IMR-90 (cell line): ENCODE data around the gene PYGO2. TPM values are rescaled to one million over a fixed set of nuclear protein-coding genes. Genes with fewer than 3 reads are reported as not detected.

Experiments
- ATAC-seq: fragments of 200-7000 bp; cut with Tn5 transposase; 2 replicates; pipeline ENCODE4 v1.9.1; 2020; ENCODE audit warnings: low read depth, mild to moderate bottlenecking, moderate library complexity
- BruUV-seq: library from RNA; stranded (reverse); fragments of 400-500 nt; replicated peaks from 2 replicates; lab custom pipeline; 2021; lab: Mats Ljungman, UMichigan
- CTCF ChIA-PET: fragments of 300-600 bp; formaldehyde crosslinking; extraction: SDS; loops from one replicate; lab custom pipeline; 2021; ENCODE audit warnings: antibody characterized with exemption; lab: Yijun Ruan, JAX
- POLR2A ChIA-PET: fragments of 300-600 bp; sonication (Branson Sonifier 250); formaldehyde crosslinking; loops from one replicate; lab custom pipeline; 2022; ENCODE audit warnings: antibody characterized with exemption; ENCODE audit not compliant: unreplicated experiment; lab: Charles Lee
- DNase-seq: peaks from one replicate; pipeline ENCODE4 v3.0.0; 2013
- H2AFZ ChIP-seq: replicated peaks from 2 replicates; pipeline ENCODE3; 2013; ENCODE audit warnings: low read length, mild to moderate bottlenecking; ENCODE audit not compliant: poor library complexity
- H2AK5ac ChIP-seq: 2 replicates; pipeline ENCODE4 v1.6.1; 2013; ENCODE audit warnings: low read depth, low read length, inconsistent platforms
- H2AK9ac ChIP-seq: replicated peaks from 2 replicates; pipeline ENCODE3; 2013; ENCODE audit warnings: mild to moderate bottlenecking, low read depth, low read length, moderate library complexity; ENCODE audit not compliant: poor library complexity
- H2BK120ac ChIP-seq: 2 replicates; pipeline ENCODE4 v1.6.1; 2013; ENCODE audit warnings: low read depth, low read length, inconsistent platforms
- H2BK15ac ChIP-seq: 3 replicates; pipeline ENCODE4 v1.6.1; 2013; ENCODE audit warnings: low read depth, low read length, inconsistent platforms
- H2BK20ac ChIP-seq: 2 replicates; pipeline ENCODE4 v1.6.1; 2013; ENCODE audit warnings: low read depth, mild to moderate bottlenecking, inconsistent platforms, low read length, moderate library complexity
- H2BK5ac ChIP-seq: 2 replicates; pipeline ENCODE4 v1.6.1; 2013; ENCODE audit warnings: mild to moderate bottlenecking, low read depth, low read length, inconsistent platforms; ENCODE audit not compliant: poor library complexity, severe bottlenecking
- H3K14ac ChIP-seq: replicated peaks from 2 replicates; pipeline ENCODE4 v1.6.1; 2013; ENCODE audit warnings: low read depth, low read length, inconsistent platforms
- H3K18ac ChIP-seq: 2 replicates; pipeline ENCODE4 v1.6.1; 2013; ENCODE audit warnings: low read depth, low read length, control low read depth
- H3K23ac ChIP-seq: 2 replicates; pipeline ENCODE4 v1.6.1; 2013; ENCODE audit warnings: low read depth, low read length, inconsistent platforms
- H3K27ac ChIP-seq: 2 replicates; pipeline ENCODE4 v1.5.1; 2013; ENCODE audit warnings: mild to moderate bottlenecking, control low read depth, low read length; ENCODE audit not compliant: insufficient read depth
- H3K27me3 ChIP-seq: 2 replicates; pipeline ENCODE4 v1.6.1; 2013; ENCODE audit warnings: low read length; ENCODE audit not compliant: control insufficient read depth, insufficient read depth
- H3K36me3 ChIP-seq: 2 replicates; pipeline ENCODE4 v1.6.1; 2013; ENCODE audit warnings: low read length, mixed read lengths; ENCODE audit not compliant: control insufficient read depth, insufficient read depth
- H3K4ac ChIP-seq: 2 replicates; pipeline ENCODE4 v1.6.1; 2013; ENCODE audit warnings: low read depth, low read length, inconsistent platforms
- H3K4me1 ChIP-seq: 2 replicates; pipeline ENCODE4 v1.6.1; 2013; ENCODE audit warnings: low read length, mixed read lengths; ENCODE audit not compliant: control insufficient read depth, insufficient read depth
- H3K4me2 ChIP-seq: 2 replicates; pipeline ENCODE4 v1.6.1; 2013; ENCODE audit warnings: low read depth, mild to moderate bottlenecking, control low read depth, low read length, moderate library complexity
- H3K4me3 ChIP-seq: 2 replicates; pipeline ENCODE4 v1.5.1; 2013; ENCODE audit warnings: low read depth, mild to moderate bottlenecking, control low read depth, low read length, moderate library complexity; ENCODE audit not compliant: insufficient read depth
- H3K56ac ChIP-seq: 2 replicates; pipeline ENCODE4 v1.6.1; 2013; ENCODE audit warnings: low read length, inconsistent platforms; ENCODE audit not compliant: insufficient read depth; ENCODE audit errors: extremely low read depth
- H3K79me1 ChIP-seq, 2 experiments: 2 replicates each; pipeline ENCODE4 v1.6.1; 2013; ENCODE audit warnings: low read length in 2 of 2, inconsistent platforms in 1 of 2, low read depth in 1 of 2
- H3K9ac ChIP-seq: 2 replicates; pipeline ENCODE4 v1.6.1; 2013; ENCODE audit warnings: low read depth, low read length, control low read depth
- H3K9me1 ChIP-seq: 2 replicates; pipeline ENCODE4 v1.6.1; 2013; ENCODE audit warnings: low read length, inconsistent platforms; ENCODE audit not compliant: insufficient read depth
- H3K9me3 ChIP-seq: 2 replicates; pipeline ENCODE4 v1.6.1; 2013; ENCODE audit warnings: low read length; ENCODE audit not compliant: control insufficient read depth, insufficient read depth
- H4K20me1 ChIP-seq: 2 replicates; pipeline ENCODE4 v1.6.1; 2013; ENCODE audit warnings: low read length, inconsistent platforms; ENCODE audit not compliant: insufficient read depth
- H4K5ac ChIP-seq: 2 replicates; pipeline ENCODE4 v1.6.1; 2013; ENCODE audit warnings: mild to moderate bottlenecking, low read depth, low read length, control low read depth
- H4K8ac ChIP-seq, 2 experiments: 2 replicates each; pipeline ENCODE4 v1.6.1; 2013; ENCODE audit warnings: low read depth in 2 of 2, low read length in 2 of 2, control low read depth in 1 of 2, inconsistent platforms in 1 of 2
- H4K91ac ChIP-seq: 2 replicates; pipeline ENCODE4 v1.6.1; 2013; ENCODE audit warnings: low read depth, low read length, inconsistent platforms; ENCODE audit not compliant: insufficient read depth
- BHLHE40 ChIP-seq: fragments of 150-350 bp; IDR thresholded peaks from 2 replicates; pipeline ENCODE4 v1.6.1; 2016; ENCODE audit warnings: mild to moderate bottlenecking, low read depth, low read length
- CEBPB ChIP-seq: IDR thresholded peaks from 2 replicates; pipeline ENCODE4 v1.6.1; 2012; ENCODE audit warnings: low read depth, low read length, improper control_type of control experiment
- CHD1 ChIP-seq: IDR thresholded peaks from 2 replicates; pipeline ENCODE4 v1.6.1; 2012; ENCODE audit warnings: low read depth, low read length, improper control_type of control experiment
- FOS ChIP-seq: fragments of 150-350 bp; IDR thresholded peaks from 2 replicates; pipeline ENCODE4 v1.6.1; 2016; ENCODE audit warnings: low read depth, low read length
- MAFK ChIP-seq: IDR thresholded peaks from 2 replicates; pipeline ENCODE4 v1.6.1; 2012; ENCODE audit warnings: low read depth, low read length, improper control_type of control experiment
- MAZ ChIP-seq: IDR thresholded peaks from 2 replicates; pipeline ENCODE4 v1.6.1; 2012; ENCODE audit warnings: low read depth, mild to moderate bottlenecking, low read length, improper control_type of control experiment, moderate library complexity, borderline replicate concordance
- MXI1 ChIP-seq: IDR thresholded peaks from 2 replicates; pipeline ENCODE4 v1.6.1; 2012; ENCODE audit warnings: low read depth, mild to moderate bottlenecking, low read length, moderate library complexity, borderline replicate concordance
- POLR2A ChIP-seq: IDR thresholded peaks from 2 replicates; pipeline ENCODE4 v1.6.1; 2012; ENCODE audit warnings: mild to moderate bottlenecking, low read depth, low read length
- RAD21 ChIP-seq: IDR thresholded peaks from 2 replicates; pipeline ENCODE4 v1.6.1; 2012; ENCODE audit warnings: low read length, improper control_type of control experiment
- RCOR1 ChIP-seq: IDR thresholded peaks from 2 replicates; pipeline ENCODE4 v1.6.1; 2012; ENCODE audit warnings: mild to moderate bottlenecking, low read length, improper control_type of control experiment; ENCODE audit not compliant: insufficient replicate concordance
- SMC3 ChIP-seq: fragments of 150-350 bp; IDR thresholded peaks from 2 replicates; pipeline ENCODE4 v1.6.1; 2016; ENCODE audit warnings: low read depth, mild to moderate bottlenecking, antibody characterized with exemption, low read length, moderate library complexity
- WGBS, 2 experiments: methylation state at CpG; one replicate each; pipeline versions ENCODE4 v1.1.5 to v1.1.7; 2013; ENCODE audit warnings: missing lambda C conversion rate in 2 of 2; ENCODE audit not compliant: insufficient read length in 1 of 2; ENCODE audit errors: extremely low coverage in 2 of 2; 5-methylcytosine and 5-hydroxymethylcytosine counted together
- dilution Hi-C: fragments of 300-500 bp; cut with HindIII; formaldehyde crosslinking; loops from one replicate; pipeline ENCODE4 v1.14.3; 2018; ENCODE audit warnings: low sequenced_read_pairs; ENCODE audit not compliant: unreplicated experiment
- in situ Hi-C: fragments of 300-500 bp; cut with MboI; formaldehyde crosslinking; loops from 3 replicates; pipeline ENCODE4 v1.14.3; 2019; ENCODE audit warnings: low sequenced_read_pairs, inconsistent platforms, mixed read lengths
- intact Hi-C: fragments of 100-400 bp; cut with micrococcal nuclease; formaldehyde crosslinking; loops from 2 replicates; pipeline ENCODE4 v1.10.0; 2022
- polyA plus RNA-seq, 3 experiments: library from polyadenylated mRNA; depleted of rRNA; stranded (reverse); fragments of >200 nt; gene quantifications; 2 replicates each; pipeline ENCODE4 v1.2.3, GENCODE V29; 2012; ENCODE audit warnings: low replicate concordance in 1 of 3
- total RNA-seq: library from RNA; depleted of rRNA; stranded (reverse); fragments of >200 nt; gene quantifications from 2 replicates; pipeline ENCODE4 v1.2.3, GENCODE V29; 2012
- TF ChIP-seq, protein P1 (sequence below): fragments of 150-350 bp; IDR thresholded peaks from 2 replicates; pipeline ENCODE4 v1.6.1; 2016; ENCODE audit warnings: low read depth, mild to moderate bottlenecking, low read length, moderate library complexity, borderline replicate concordance
- TF ChIP-seq, protein P2 (sequence below): conservative IDR thresholded peaks from 2 replicates; pipeline ENCODE4 v1.5.1; 2012; ENCODE audit warnings: mild to moderate bottlenecking, low read depth, low read length, improper control_type of control experiment
- TF ChIP-seq, protein P3 (sequence below): fragments of 150-350 bp; IDR thresholded peaks from 2 replicates; pipeline ENCODE4 v1.6.1; 2017; ENCODE audit warnings: mild to moderate bottlenecking, antibody characterized with exemption, low read length, low read depth

PYGO2 gene
- total and polyA plus RNA-seq, 2 of the 4 experiments (the other 2 are of a cell fraction): 5.4 to 14.8 TPM

DNA sequence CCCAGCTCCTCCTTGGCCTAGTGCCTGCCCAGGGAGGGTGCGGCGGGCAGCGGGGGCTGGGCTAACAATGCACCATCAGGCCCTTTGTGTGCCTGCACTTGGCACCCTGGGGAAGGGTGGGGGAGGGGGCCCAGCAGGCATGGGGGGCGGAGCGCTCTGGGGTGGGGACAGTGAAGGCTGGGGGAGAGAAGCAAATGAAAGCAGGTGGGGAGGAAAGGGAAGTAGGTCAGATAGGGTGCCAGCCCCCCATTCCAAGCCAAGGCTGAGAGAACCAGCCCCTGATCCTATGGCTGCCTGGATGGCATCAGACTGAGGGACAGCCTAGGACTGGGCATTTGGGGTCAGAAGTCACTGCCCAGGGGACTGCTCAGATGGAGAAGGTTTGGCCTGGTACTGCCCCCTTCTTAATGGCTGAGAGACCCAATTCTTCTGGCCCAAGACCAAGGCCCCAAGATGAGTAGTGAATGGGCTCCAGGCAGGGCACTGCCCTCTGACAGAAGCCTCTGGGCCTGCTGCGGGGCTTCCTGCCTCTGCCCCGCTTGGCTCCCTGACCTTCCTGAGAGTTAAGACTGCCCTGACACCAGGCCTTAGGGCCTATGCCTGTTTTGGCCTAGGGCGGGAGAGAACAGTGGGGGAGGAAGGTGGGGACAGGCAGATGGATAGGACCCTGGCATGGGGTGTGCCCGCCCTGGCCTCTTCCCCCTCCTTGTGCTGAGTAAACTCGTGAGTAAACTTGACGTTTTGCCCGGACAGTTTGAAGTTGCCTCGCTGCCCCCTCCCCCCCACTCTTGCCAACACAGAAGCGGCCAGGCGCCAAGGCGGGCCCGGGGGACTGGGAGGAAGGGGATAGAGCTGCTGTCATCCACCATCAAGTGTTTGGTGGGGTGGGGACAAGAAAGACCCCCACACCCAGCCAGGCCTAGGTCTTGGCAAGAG, 43.8 kb upstream of the PYGO2 start:
- Histone ChIP-seq H3K27me3 (no peaks in the 10 kb centered on the region), H2BK15ac (no peak overlapping the region), H3K14ac (no peak overlapping the region), H3K18ac (no peak overlapping the region), H2AK5ac (peak overlapping the region; percentile 99), H3K4me3 (no peak overlapping the region), H3K9ac (no peak overlapping the region), H3K4me1 (peaks cover 13% of the 10 kb centered on the region), H3K4ac (peak overlapping the region; percentile 99; the same call in 1 of the 2 replicates), H3K4me2 (no peak overlapping the region), H3K9me1 (peaks cover 12% of the 10 kb centered on the region), H3K27ac (no peak overlapping the region), H3K23ac (no peak overlapping the region; the same call in 1 of the 2 replicates), H3K36me3 (peaks cover 2% of the 10 kb centered on the region), H3K9me3 (no peaks in the 10 kb centered on the region), H2AFZ (peak overlapping the region; percentile 7), H4K8ac (peak overlapping the region in 1 of 2 experiments; percentile 92; a peak in 1 of 4 replicates), H2BK5ac (peak overlapping the region; percentile 12), H2AK9ac (peak overlapping the region; percentile 99), H4K5ac (no peak overlapping the region), H3K56ac (no peak overlapping the region), H4K20me1 (peaks cover 4% of the 10 kb centered on the region; the same call in 1 of the 2 replicates), H2BK20ac (no peak overlapping the region), H2BK120ac (no peak overlapping the region), H4K91ac (peak overlapping the region; percentile 98; the same call in 1 of the 2 replicates), H3K79me1 (peaks cover 14 to 67% of the 10 kb centered on the region in 2 experiments)
- ATAC-seq (no peak), DNase-seq (no peak)
- intact Hi-C loops: no loop called here
- in situ Hi-C loops: no loop called here
- POLR2A ChIA-PET: no interaction called here
- dilution Hi-C loops: no loop called here
- no TSS peak for BruUV-seq
- CTCF ChIA-PET: no interaction called here
- 100% methylated on average over 1 of the region's 17 CpGs; no CpG with 5 or more reads in 1 of the 2 experiments for WGBS, 2 experiments
- TF ChIP-seq MXI1: no peak
- no peak for TF ChIP-seq SMC3
- TF ChIP-seq POLR2A: no peak
- TF ChIP-seq BHLHE40: no peak
- TF ChIP-seq CEBPB: no peak
- TF ChIP-seq, protein P1, sequence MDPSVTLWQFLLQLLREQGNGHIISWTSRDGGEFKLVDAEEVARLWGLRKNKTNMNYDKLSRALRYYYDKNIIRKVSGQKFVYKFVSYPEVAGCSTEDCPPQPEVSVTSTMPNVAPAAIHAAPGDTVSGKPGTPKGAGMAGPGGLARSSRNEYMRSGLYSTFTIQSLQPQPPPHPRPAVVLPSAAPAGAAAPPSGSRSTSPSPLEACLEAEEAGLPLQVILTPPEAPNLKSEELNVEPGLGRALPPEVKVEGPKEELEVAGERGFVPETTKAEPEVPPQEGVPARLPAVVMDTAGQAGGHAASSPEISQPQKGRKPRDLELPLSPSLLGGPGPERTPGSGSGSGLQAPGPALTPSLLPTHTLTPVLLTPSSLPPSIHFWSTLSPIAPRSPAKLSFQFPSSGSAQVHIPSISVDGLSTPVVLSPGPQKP: no peak
- TF ChIP-seq CHD1: no peak
- no peak for TF ChIP-seq RAD21
- TF ChIP-seq FOS: no peak
- no peak for TF ChIP-seq MAFK
- no peak for TF ChIP-seq MAZ
- TF ChIP-seq, protein P2, sequence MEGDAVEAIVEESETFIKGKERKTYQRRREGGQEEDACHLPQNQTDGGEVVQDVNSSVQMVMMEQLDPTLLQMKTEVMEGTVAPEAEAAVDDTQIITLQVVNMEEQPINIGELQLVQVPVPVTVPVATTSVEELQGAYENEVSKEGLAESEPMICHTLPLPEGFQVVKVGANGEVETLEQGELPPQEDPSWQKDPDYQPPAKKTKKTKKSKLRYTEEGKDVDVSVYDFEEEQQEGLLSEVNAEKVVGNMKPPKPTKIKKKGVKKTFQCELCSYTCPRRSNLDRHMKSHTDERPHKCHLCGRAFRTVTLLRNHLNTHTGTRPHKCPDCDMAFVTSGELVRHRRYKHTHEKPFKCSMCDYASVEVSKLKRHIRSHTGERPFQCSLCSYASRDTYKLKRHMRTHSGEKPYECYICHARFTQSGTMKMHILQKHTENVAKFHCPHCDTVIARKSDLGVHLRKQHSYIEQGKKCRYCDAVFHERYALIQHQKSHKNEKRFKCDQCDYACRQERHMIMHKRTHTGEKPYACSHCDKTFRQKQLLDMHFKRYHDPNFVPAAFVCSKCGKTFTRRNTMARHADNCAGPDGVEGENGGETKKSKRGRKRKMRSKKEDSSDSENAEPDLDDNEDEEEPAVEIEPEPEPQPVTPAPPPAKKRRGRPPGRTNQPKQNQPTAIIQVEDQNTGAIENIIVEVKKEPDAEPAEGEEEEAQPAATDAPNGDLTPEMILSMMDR: no peak
- TF ChIP-seq, protein P3, sequence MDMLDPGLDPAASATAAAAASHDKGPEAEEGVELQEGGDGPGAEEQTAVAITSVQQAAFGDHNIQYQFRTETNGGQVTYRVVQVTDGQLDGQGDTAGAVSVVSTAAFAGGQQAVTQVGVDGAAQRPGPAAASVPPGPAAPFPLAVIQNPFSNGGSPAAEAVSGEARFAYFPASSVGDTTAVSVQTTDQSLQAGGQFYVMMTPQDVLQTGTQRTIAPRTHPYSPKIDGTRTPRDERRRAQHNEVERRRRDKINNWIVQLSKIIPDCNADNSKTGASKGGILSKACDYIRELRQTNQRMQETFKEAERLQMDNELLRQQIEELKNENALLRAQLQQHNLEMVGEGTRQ: no peak
- TF ChIP-seq RCOR1: no peak
